HuH-7.5 (cell line): ENCODE measurements around the gene TRPV4.

Experiments
- DNase-seq: peaks from one replicate; pipeline ENCODE4 v3.0.0; 2011; ENCODE audit warnings: low spot score

TRPV4 gene

DNA sequence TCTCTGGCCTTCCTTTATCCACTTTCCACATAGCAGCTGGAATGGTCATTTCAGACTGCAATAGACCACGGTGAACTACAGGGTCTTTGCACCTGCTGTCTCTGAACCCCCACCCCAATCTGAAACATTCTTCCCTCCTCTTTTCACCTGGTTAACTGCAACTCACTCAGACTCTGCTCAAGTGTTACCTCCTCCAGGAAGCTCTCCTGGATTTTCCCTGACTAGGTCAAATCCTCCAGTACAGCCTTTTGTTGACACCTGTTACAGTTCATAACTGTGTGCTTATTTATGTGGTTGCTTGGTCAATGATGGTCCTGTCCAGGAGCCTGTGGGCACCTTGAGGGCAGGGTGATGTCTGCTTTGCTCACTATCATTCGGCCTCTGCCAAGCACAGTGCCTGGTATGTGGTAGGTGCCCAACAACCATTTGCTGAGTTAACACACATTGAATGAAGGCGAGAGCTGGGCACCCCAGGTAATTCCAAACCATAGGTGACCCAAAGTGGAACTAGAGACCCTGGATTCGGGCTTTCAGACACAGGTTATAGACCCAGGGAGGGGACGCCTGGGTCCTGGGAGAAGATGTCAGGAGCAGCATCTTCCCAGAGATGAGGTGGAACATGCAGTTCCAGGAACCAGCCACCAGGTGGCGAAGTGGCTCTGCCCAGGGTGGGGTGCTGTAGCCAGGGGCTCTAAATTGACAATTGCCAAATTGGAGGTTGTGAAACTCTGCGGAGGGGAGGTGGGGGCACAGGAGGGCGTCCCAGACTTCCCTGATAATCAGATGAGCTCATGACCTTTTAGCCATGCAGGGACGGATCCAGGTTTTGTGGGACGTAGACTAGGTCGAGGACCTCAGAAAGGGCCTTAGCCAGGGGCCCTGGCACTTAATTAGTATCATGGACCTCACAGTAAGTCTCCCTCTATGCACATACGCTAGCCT lies 28.1 kb downstream of the TRPV4 start:
- peak; percentile 87 for DNase-seq

DNA sequence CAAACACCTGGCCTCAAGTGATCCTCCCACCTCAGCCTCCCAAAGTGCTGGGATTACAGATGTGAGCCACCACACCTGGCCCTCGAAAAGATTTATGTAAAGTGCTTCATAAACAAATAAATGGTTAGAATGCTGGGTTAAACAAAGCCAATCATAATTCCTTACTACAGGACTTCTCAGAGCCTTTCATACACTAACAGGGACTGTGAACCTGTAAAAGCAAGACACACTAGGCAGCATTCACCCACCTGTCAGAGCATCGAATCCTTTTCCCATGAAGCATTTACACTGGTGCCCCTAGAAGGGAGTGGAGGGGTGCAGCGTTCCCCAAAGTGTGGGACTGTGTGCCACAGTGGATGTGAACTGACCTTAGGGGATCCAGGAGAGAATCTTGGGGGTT lies 29.5 kb downstream of the TRPV4 start:
- DNase-seq, result no peak

DNA sequence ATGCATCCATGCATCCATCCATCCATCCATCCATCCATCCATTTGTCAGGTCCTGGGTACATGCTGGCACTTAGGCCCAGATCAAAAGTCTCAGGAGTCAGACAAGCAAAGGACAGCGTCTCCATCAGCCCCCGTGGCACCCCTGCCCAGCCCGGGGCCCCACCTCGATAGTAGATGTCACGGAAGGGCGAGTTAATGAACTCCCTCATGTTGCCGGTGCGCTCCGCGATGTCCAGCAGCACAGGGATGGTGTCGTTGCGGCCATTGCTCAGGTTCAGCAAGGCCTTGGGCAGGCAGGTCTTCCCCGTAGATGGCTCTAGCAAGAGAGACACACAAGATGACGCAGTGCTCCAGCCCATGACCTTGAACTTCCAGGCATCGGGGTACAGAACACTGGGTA lies 30.4 kb downstream of the TRPV4 start:
- DNase-seq, result no peak

DNA sequence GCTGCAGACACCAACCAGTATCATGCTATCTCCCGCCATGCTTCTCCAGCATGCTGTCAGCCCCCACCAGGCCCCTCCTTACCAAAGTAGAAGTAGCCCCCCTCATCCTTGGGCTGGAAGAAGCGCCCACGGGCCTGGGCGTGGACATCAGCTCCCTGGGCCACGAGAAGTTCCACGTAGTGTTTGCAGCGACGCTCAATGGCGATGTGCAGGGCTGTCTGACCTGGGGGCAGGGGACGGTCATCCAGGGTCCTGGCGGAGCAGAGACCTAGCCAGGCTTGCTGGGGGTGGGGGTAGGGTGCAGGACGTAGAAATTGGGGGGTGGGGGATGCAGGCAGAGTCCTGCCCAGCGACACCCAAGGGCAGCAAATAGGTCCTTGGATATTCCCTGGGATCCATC lies 32.7 kb downstream of the TRPV4 start:
- no peak for DNase-seq

DNA sequence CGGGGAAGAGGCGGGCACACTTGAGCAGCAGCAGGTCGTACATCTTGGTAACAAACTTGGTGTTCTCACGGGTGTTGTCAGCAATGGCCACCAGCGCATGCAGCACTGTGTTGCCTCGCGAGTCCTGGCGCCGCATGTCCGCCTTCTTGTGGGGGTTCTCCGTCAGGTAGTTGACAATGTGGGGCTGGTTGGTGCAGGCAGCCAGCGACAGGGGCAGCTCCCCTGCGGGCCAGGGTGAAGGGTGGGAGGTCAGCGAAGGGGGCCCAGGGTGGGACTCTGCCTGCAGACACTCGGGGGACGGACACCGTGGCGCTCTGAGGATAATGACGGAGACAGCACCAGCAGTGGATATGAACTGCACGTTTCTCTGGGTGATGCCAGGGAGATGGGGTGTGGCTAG lies 34.5 kb downstream of the TRPV4 start:
- no peak for DNase-seq

DNA sequence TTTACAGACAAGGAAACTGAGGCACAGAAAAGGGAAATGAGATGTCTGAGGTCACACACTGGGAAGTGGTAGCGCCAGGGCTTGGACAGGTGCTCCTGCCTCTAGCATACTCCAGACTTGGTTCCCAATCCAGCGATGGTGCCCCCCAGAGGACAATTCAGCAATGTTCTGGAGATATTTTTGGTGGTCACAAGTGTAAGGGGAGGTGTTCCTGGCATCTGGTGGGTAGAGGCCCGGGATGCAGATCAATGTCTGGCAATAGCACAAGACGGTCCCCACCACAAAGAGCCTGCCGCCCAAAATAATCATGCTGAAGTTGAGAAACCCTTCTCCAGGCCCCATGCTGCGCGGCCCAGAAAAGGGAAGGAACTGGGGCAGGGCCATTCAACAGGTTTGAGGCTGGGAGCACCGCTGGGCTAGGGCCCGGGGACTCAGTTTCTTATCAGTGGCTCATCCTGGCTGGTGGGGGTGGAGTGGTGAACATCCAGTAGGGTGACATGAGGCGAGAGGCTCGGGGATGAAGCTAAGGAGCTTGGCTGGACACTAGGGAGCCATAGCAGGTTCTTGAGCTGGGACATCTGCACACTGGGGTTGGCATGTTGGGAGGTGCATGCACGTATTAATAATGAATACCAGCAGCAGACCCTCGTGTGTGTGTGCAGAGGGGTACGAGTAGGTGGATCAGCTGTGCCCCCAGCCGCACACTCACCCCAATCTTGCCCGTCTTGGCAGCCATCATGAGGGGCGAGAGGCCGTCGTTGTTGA lies 35.1 kb downstream of the TRPV4 start:
- DNase-seq, result no peak

DNA sequence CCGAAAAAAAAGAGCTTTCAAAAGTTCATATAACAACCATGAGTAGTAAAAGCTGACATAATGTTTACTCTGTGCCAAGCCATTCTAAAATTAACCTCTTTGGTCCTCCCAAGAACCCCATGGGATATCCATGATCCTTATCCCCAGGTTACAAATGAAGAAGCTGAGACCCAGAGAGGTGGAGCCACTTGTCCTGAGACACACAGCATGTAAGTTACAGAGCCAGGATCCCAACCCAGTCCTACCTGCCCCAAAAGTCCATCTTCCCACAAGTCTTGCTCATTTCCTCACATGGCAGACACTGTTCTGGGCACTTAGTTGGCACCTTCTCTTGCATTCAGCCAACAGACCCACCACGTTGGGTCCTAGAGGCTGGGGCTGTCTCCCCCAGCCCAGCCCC lies 37.1 kb downstream of the TRPV4 start:
- DNase-seq, result no peak

DNA sequence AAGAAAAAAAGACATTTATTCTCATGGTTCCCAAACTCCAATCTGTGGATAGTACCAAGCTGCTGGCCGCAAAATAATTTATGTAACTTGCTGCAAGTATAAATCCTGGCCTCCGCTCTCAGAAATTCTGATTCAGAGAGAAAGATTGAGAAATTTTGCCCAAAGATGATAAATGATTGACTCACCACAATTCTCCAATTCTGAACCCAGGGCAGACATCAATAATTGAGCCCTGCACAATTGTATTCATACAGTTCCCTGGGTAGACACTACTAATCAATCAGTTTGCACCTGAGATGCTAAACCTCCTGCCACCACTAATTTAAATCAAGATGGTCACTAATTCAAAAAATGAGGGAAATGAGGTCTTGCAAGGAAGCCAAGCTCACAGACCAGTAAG lies 38.2 kb downstream of the TRPV4 start:
- DNase-seq, result no peak

DNA sequence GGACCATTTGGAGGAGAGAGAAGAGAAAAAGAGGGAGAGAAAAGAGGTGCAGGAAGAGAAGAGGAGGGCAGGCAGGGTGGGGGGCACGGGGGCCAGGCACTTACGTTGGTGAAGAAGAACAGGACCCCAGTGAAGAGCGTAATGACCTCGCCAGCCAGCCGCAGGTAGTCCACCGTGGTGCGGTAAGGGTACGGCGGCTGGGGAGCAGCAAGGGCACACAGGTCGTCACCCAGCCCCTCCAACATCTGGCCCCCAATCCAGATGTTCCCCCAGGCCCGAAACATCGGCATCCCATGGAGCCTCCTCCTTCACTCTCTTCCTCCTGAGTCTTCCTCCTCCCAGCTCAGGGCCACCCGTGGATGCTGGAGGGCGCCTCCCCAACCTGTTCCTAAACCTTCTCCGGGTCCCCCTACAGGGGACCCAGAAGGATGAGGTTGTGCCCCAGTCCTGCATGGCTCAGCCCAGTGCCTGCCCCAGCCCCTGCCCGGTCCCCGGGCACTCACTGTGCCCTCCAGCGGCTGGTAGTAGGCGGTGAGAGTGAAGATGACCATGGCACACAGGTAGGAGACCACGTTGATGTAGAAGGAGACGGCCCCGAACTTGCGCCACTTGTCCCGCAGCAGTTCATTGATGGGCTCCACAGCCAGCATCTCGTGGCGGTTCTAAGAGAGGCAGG lies 39.2 kb downstream of the TRPV4 start:
- no peak for DNase-seq

DNA sequence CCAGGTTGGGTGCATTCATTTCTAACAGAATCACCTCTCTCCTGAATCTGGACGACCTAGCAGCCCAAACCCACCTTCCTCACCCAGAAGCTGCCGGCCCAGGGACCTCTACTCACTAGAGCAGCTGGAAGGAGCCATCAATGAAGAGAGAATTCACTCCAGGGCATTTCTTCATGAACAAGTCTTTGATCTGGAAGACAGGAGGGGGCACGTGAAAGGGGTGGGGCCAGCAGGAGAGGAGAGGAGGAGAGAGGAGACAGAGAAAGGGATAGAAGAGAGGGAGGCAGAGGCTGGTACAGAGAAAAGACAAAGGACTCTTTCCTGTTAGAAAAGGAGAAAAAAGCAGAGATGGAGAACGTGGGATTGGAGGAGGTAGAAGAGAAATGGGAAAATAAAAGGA lies 39.8 kb downstream of the TRPV4 start:
- no peak for DNase-seq

DNA sequence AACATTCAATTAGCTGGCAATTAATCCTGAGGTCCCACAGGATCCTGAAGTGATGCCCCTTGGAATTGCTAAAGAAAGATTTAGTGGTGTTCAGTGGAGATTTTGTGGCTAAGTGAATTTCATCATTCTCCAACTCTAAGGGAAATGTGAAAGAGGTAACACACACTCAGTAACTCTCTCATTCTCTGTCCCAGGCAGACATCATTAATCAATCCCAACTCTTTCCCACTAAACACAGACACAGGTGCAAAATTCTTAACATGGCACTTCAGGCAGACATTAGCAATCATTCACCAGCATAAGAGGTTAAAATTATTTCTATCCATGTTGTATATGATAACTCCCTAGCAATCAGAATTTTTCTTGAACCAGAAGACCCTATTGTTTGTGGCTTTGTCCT lies 40.2 kb downstream of the TRPV4 start:
- no peak for DNase-seq

DNA sequence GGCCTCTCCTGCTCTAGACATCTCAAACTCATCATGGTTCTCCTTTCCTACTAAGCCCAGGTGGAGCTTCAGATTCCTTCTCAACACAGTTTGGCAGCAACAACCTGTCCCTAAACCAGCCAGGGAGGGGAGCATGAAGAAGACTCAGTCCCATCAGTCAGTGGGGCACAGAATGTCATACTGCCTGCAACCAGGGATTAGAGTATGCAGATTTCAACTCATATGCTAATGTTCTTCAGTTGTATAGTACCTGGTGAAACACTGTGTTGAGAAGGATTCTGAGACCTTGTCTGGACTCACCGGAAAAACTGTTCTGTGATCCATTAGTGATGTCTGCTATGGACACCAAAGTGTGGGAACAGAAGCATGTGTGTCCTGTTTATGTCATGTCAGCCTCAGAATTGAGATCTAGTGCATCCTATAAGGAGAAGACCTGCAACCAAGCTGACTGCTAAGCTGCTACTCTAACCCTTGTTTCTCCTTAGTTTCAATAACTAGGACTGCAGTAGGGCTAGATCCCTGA lies 43.6 kb downstream of the TRPV4 start:
- no peak for DNase-seq

DNA sequence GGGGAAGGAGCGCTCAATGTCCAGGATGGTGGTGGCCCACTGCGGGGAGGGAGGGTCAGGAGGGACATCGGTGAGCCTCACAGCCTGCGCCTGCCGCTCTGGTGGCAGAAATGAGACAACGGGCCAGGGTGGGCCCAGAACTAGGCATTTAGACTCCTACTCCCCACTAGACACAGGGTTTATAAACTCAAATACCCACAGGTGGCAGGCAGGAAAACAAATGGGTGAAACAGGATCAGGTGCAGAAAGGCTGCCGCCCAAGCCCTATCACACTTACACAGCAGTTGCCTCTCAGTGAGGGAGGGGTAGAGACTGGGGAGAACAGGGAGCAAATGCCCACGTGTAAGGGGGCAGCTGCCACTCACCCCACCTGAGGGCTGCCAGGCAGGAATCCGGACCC lies 46.4 kb downstream of the TRPV4 start:
- DNase-seq, result no peak

DNA sequence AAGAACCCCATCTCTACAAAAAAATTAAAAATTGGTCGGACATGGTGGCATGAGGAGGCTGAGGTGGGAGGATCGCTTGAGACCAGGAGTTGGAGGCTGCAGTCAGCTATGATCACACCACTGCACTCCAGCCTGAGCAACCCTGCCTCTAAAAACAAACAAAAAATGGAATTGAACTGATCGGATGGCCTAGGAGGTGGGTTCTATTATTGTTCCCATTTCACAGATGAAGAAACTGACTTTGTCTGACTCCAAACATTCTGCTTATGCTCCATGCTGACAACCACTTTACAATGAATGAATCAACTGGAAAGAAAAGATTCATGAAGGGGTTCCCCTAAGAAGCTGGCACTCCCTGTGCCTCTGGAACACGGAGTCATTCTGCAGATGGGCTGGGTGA lies 47.3 kb downstream of the TRPV4 start:
- DNase-seq, result no peak

DNA sequence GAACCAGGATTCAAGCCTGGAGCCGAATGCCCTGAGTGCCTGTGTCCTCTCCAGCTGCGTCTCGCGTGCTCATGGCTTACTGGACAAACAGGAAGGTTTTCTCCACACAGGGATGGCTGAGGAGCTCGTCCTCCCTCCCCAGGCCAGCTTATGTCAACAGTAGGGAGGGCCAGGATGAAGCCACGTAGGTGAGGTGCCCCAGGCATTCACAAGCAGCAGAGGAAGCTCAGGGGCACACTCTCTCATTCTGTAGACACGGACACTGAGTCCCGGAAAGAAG lies 49.3 kb downstream of the TRPV4 start:
- no peak for DNase-seq

DNA sequence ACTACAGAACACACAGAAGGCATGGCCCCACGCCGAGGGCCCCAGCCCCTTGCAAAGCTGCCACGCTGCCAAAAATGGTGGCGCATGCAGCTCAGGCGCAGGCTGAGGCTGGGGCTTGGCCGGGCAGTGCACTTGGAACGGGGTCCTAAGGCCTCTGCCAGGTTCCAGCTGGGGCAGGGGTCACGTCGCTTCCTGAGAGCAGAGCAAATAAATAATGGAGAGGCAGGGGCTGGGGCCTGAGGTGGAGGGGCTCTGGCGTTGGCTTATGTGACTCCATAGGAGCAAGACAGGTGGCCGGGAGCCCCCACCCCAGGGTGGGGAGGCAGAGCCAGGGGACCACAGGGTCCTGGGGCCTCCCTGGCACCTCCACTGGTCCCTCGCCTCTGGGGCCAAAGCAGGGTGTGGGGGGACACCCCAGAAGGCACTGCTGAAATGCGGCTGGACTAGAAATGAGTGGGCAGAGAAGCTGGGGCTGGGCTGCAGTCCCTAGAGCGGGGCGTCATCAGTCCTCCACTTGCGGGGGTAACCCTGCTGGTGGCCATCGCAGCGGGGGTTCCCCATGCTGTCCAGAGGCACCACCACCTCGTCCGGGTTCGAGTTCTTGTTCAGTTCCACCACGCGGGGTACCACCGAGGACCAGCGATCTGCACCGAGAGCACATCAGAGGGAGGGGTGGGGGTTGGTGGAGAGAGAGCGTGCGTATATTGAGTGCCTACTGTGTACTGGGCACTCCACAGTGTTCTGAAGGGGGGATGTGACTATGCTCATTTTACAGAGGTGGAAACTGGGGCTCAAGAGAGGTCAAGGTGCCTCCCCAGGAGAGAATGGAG lies 49.8 kb downstream of the TRPV4 start:
- no peak for DNase-seq

DNA sequence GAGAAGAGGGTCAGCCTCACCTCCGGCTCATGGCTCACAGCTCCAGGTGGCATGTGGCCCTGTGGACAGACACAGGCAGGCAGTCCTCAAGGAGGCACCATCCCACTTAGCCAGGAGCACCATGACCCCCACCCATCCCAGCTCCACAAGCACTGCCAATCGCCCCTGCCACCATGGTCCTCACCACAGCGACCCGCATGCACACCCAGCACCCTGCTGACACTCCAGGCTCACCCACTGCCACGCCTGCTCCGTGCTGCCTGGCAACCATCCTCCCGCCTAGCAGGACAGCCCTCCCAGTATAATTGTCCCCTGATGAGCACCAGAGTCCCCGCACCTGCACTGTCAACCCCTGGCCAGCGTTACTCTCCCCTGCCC lies 50.9 kb downstream of the TRPV4 start:
- DNase-seq, result no peak

DNA sequence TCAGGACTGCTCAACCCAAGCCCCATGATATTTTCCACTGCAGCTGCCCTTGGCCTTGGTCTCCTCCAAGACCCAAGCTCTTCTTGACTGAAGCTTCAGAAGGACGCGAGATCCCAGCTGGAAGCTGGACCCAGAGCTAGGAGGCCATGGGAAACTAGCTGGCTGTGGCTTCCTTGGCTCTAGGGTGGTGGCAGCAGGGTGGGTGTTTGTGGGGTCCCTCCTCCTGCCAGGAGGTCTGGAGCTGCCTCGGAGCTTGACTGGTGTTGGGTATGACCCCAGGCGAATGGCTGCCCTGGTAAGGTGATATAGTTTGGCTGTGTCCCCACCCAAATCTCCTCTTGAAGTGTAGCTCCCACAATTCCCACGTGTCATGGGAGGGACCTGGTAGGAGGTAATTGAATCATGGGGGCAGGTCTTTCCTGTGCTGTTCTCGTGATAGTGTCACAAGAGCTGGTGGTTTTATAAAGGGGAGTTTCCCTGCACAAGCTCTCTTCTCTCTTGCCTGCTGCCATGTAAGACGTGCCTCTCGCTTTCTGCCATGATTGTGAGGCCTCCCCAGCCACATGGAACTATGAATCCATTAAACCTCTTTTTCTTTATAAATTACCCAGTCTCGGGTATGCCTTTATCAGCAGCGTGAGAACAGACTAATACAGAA lies 51.4 kb downstream of the TRPV4 start:
- no peak for DNase-seq

DNA sequence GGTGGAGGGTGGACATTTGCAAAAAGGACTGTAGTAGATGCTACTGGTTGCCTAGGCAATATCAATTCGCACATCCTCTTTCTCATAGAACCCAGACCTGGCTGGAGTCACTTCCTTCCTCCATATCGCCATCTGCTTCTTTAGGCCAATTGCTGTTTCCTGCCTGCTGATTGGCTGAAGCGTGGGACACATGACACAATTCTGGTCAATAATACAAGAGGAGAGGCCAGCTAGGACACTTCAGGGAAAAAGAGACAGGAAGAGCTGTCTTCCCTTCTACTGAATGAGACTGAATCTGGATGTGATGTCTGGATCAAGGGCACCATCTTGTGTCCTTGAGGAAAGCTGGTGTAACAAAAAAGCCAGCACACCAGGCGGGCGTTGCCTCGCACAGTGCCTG lies 53.8 kb downstream of the TRPV4 start:
- peak; percentile 49 for DNase-seq

DNA sequence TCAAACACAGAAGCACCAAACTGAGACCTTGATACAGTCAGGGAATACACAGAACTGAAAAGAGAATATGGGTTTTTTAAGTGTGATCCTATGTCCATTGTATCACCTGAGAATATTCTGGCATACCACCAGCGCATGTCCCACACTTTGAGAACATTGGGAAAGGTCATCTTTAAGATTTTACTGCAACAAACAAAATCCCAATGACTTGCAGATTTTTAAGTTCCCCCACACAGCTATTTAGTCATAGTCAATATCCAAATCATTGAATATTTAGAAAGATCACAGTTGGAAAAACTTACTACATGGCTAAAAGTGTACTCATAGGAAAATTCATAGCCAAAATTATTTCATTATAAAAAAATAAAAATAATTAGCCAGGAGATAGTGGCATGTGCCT lies 54.5 kb downstream of the TRPV4 start:
- no peak for DNase-seq

DNA sequence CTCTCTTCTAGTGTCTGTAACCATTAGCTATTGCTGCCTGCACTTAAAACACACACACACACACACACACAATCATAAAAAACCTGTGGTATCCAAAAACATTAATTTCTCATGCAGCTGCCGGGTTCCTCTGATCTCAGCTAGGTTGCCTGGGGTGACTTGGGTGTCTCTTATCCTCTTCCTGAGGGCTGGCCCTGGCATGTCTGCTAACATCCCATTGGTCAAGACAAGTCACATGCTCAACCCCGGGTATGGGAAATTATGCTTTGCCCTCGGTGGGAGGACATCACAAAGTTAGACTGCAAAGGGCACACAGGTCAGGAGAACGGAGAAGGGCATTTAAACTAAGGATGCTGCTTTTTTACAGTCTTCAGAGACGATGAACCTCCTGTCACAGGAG lies 55.7 kb downstream of the TRPV4 start:
- DNase-seq, result peak; percentile 70

DNA sequence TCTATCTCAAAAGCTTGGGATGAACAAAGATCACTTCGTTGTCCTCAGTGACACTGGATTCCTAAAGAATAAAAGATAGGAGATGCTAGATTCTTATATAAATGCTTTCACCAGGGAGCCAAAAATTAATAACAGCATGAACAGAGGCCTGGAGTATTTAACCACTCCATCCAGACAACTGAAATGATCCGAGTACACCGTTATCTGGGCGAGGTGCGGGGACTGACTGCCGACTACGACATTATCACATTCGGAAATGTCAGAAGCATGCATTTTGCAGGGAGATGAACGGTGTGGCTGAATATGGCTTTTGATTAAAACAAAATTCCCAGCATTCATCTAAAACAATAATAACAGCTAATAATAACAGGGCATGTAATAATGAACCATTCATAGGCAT lies 56.6 kb downstream of the TRPV4 start:
- DNase-seq, result no peak
